Measurements from ENCODE around the gene TTF2.

Gene TTF2

DNA sequence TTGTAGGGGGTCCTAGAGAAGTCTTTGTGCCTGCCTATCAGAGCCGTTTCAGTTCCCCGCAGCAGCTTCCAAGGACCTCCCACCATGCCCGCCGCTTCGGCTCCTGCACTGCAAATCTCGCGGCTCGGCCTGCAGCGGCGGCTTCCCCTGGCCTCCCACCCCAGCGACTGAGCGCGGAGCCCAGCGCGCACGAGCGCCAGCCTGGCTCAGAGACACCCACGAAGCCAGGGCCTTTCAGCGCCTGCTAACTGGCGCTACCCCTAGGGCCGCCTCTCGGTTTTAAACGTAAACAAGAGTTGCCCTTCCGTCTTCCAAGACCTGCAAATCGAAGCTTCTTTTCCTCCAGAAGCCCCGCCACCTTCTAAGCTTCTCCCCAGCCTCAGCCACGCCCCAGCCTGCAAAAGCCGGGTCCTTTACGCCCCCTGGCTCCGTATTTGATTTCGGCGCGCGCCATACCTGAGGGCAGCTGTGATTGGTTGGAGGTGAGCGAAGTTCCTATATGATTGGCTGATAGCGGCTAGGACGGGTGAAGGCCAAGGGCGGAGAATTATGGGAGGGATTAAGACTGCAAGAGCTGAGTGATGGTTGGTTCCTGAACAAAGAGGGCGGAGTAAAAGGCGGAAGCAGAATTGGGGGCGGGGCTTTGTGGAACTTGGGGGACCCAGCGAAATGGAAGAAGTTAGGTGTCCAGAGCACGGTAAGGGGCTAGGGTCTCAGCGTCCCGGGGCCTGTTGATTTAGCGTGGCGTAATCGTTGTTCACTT is at the start of gene TTF2:
TSS of gene TTF2 (plus strand) at position 649 of the 763 bp plus-strand sequence. CDS start at position 670, 21 bp downstream.
- DNase-seq (ENCODE audit: low read depth), result peak; percentile 96

- DNase-seq (ENCODE audit: low read depth), result no peak
These were observed 48.8 kb upstream of the TTF2 start for GRCh38 chr1:117011334-117011733.

- no peak for DNase-seq (ENCODE audit: low read depth)
These were observed 46.7 kb upstream of the TTF2 start for GRCh38 chr1:117013309-117013858.

- DNase-seq (ENCODE audit: low read depth), result peak; percentile 18
These were observed 45.9 kb upstream of the TTF2 start for GRCh38 chr1:117014209-117014608.

GRCh38 chr1:117015724-117016123 is 44.4 kb upstream of the TTF2 start:
- DNase-seq (ENCODE audit: low read depth), result no peak

- no peak for DNase-seq (ENCODE audit: low read depth)
These were observed 43.1 kb upstream of the TTF2 start for GRCh38 chr1:117017062-117017461.

- DNase-seq (ENCODE audit: low read depth), result no peak
These were observed 42.5 kb upstream of the TTF2 start for GRCh38 chr1:117017648-117018047.

- DNase-seq (ENCODE audit: low read depth), result no peak
These were observed 39.5 kb upstream of the TTF2 start for GRCh38 chr1:117020526-117021156.

GRCh38 chr1:117022114-117022513 is 38.0 kb upstream of the TTF2 start:
- DNase-seq (ENCODE audit: low read depth), result no peak

GRCh38 chr1:117025568-117025967 is 34.6 kb upstream of the TTF2 start:
- no peak for DNase-seq (ENCODE audit: low read depth)

DNA sequence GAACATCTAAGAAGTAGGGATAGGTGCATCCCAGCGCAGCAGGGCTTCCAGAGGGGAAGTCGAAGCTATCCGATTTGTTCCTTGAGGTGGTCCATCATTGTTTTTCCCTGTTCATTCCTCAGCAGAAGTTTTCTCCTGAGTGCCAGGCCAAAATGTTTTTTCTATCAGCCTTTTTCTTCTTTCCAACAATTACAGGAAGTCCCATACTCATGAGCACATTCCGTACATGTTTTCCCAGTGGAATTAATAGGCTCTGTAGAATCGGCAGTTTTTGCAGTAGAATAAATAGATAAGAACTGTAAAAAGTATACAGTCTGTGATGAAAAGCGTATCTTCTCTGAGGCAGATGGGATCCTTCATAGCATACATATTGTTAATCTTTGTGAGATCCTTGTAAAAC is 33.8 kb upstream of the TTF2 start:
- DNase-seq (ENCODE audit: low read depth), result no peak

- DNase-seq (ENCODE audit: low read depth), result no peak
These were observed 30.4 kb upstream of the TTF2 start for GRCh38 chr1:117029685-117030084.

GRCh38 chr1:117030271-117030877 is 29.8 kb upstream of the TTF2 start:
- no peak for DNase-seq (ENCODE audit: low read depth)

DNA sequence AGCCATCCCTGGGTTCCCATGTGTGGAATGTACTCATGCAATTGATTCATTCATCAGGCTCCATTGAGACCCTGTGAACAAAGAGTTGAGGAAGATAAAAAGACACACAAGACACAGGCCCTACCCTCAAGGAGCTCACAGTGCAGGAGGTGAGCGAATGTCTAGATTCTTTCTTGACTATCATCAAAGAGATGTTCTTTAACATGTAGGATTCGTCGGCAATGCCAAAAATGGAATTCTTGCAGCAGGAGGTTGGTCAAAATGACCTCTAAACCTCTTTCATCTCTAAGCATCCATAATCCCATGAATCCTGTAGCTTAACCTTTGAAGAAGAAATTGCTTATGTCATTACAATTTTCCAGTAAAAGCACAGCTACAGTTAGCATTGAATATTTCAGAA is 27.9 kb upstream of the TTF2 start:
- no peak for DNase-seq (ENCODE audit: low read depth)

DNA sequence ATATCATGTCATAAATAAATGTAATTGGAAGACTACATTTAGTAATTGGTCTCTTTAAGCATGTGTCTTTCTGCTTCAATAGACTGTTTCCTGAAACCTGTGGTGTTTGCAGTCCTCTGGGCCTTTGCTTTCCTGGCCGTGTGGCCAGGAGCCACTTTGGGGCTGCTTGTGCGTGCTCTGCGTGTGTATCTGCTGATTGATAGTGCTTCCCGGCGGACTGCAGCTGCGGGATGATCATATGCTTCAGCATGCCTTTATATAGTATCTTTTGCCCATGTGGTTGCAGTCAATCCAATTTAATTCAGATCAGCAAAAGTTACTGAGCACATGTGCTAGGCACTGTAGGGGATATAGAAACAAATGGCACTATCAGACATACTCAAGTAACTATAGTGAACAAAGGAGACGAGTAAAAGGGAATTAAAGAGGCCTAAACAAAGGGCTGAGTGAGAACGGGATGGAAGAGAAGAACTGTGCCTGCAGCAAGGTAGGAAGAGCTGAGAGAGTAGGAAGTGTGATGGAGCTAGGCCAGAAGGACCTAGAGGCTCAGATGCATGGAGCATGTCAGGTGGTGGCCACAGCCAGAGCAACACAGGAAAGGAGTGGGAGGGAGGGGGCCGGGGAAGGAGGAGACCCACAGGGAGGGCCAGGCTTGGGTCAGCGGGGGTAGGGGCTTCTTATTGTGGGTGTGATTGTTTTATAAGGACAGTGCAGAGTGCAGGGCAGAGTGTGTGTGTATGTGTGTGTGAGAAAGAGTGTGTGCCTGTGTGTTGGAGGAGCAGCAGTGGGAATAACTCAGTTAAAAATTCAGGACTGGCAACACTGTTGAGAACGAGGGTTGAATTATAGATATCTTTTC is 27.2 kb upstream of the TTF2 start:
- no peak for DNase-seq (ENCODE audit: low read depth)

DNA sequence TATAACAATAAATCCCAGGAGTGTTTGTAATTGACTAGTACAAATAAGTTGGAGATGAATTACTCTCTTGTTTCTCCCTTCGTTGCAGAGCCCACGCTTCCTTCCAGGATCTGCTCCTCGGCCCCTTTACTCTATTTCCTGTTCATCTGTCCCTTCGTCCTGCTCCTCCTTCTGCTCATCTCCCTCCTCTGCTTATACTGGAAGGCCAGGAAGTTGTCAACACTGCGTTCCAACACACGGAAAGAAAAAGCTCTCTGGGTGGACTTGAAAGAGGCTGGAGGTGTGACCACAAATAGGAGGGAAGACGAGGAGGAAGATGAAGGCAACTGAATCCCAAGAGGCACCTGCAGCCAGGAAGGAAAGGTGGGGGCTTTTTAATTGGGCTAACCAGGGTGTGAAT is 26.4 kb upstream of the TTF2 start:
- DNase-seq (ENCODE audit: low read depth), result no peak

- no peak for DNase-seq (ENCODE audit: low read depth)
These were observed 25.3 kb upstream of the TTF2 start for GRCh38 chr1:117034791-117035290.

- DNase-seq (ENCODE audit: low read depth), result no peak
These were observed 24.1 kb upstream of the TTF2 start for GRCh38 chr1:117036018-117036461.

DNA sequence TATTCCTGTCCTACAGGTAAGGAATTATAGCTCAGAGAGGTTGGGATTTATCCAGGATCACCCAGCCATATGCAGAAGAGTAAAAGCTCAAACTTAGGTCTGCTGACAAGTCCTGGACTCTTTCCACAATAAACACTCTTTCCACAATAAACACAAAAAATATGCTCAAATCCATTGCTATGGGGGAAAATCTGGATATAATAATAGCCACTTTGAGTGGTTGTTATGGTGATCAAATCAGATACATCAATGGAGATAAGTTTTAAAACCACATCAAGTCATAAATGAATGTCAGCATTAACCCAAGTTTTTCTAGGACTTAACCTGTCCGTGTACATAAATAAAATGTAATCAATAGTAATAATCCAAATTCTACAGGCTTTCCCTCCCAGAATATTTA is 22.3 kb upstream of the TTF2 start:
- no peak for DNase-seq (ENCODE audit: low read depth)

DNA sequence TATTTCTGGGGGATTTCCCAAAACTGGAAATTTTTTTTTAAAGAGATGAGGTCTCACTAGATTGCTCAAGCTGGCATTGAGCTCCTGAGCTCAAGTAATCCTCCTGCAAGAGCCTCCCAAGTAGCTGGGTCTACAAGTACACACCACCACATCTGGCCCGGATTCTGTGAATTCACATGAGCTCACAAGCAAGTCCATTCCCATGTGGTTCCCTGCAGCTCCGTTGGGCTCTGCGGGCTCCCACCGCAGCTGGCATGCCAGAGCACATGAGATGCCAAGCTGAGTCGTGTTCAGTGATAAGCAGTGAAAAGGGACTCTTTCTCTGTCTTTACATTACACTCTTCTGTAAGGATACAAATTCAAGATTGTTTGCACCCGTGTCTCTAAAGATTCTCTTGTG is 21.9 kb upstream of the TTF2 start:
- no peak for DNase-seq (ENCODE audit: low read depth)

DNA sequence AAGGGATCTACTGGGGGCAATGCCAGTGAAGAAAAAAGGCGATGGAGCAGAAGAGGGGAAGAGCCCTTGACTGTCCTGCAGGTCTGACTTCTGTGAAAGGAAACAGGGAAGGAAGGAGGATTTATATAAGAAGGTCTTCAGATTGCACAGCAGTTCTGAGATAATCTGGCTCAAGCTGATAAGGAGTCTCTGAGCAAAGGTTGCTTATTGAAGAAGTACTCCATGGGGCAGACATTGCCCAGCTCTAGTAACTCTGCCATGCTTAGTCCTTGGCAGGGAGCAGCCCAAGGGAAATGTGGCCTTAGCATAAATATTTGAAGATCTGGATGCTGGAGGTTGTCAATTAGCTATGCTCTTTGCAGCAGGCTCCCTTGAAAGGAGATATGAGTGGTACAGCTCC is 15.9 kb upstream of the TTF2 start:
- no peak for DNase-seq (ENCODE audit: low read depth)

- DNase-seq (ENCODE audit: low read depth), result no peak
These were observed 14.5 kb upstream of the TTF2 start for GRCh38 chr1:117045644-117046043.
